Measurements from ENCODE around the gene CD83. TPM values are rescaled to one million over a fixed set of nuclear protein-coding genes. Genes with fewer than 3 reads are reported as not detected.

Gene CD83
- total RNA-seq, 4 donors from 2014 or later: 2.0 to 16.9 (median 7.9) TPM

DNA sequence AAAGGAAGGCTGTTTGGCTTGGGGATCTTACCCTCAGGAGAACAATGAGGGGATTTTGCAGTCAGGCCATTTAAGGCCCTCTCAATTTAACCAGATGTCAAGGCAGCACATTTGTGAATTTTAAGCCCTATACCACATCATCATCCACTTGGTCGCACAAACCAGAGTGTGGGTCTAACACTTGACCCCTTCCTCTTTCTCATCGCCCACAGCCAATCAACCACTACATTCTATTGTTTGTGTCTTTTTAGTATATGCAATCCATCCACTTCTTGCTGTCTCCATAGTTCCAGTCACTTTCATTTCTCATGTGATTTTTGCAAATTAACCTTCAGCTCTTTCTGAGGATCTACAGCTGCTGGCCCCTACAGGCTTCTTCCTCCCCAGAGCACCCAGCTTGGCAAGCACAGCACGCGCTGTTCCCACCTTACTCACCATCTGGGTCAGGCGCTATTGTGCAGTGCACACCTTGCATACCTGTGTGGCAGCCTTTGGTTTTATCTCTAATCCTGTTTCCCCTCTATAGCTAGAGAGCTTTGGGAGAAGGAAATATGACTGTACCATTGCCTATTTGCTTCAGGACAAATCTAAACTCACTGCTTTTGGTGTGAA is 32.3 kb upstream of the CD83 start:
- intact Hi-C loops (cut with DNase I; ENCODE audit: low total_unique reads): no loop called here

DNA sequence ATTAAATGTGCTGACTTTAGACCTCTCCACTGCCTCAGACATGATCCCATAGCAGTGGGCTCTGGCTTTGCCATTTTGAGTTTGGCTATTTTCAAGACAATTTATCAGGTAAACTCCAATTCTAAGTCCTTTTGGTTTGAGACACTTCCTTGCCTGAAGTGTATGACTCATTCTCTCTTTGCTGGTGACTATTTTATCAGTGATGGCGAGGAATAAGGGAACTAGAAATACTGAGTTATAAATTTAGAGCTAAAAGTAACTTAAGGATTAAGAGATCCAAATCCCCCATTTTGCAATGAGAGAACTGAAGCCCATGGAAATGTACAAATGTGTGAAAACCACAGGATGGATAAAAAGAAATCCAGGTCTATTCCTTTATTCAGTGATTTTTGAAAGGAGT is 30.9 kb upstream of the CD83 start:
- no peak for DNase-seq
- no peak overlapping the region for H3K27ac ChIP-seq
- intact Hi-C loops (cut with DNase I; ENCODE audit: low total_unique reads): no loop called here
- no peak overlapping the region for H3K4me3 ChIP-seq
- H3K36me3 ChIP-seq: no peaks in the 10 kb centered on the region
- H3K4me1 ChIP-seq: no peaks in the 10 kb centered on the region
- no peaks in the 10 kb centered on the region for H3K27me3 ChIP-seq
- H3K9me3 ChIP-seq: no peaks in the 10 kb centered on the region
- TF ChIP-seq, protein P1, sequence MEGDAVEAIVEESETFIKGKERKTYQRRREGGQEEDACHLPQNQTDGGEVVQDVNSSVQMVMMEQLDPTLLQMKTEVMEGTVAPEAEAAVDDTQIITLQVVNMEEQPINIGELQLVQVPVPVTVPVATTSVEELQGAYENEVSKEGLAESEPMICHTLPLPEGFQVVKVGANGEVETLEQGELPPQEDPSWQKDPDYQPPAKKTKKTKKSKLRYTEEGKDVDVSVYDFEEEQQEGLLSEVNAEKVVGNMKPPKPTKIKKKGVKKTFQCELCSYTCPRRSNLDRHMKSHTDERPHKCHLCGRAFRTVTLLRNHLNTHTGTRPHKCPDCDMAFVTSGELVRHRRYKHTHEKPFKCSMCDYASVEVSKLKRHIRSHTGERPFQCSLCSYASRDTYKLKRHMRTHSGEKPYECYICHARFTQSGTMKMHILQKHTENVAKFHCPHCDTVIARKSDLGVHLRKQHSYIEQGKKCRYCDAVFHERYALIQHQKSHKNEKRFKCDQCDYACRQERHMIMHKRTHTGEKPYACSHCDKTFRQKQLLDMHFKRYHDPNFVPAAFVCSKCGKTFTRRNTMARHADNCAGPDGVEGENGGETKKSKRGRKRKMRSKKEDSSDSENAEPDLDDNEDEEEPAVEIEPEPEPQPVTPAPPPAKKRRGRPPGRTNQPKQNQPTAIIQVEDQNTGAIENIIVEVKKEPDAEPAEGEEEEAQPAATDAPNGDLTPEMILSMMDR (IDR thresholded peaks at IDR 0.05): no peak
- TF ChIP-seq POLR2A (IDR thresholded peaks at IDR 0.05): no peak

More for the DNA sequence above, 32.3 kb upstream of the CD83 start:
- H3K27ac ChIP-seq: no peak overlapping the region
- TF ChIP-seq, protein P1 (IDR thresholded peaks at IDR 0.05): no peak
- TF ChIP-seq POLR2A (IDR thresholded peaks at IDR 0.05): no peak
- no peak overlapping the region for H3K4me3 ChIP-seq
- no peaks in the 10 kb centered on the region for H3K4me1 ChIP-seq
- no peak for DNase-seq
- no peaks in the 10 kb centered on the region for H3K9me3 ChIP-seq
- no peaks in the 10 kb centered on the region for H3K27me3 ChIP-seq
- no peaks in the 10 kb centered on the region for H3K36me3 ChIP-seq

DNA sequence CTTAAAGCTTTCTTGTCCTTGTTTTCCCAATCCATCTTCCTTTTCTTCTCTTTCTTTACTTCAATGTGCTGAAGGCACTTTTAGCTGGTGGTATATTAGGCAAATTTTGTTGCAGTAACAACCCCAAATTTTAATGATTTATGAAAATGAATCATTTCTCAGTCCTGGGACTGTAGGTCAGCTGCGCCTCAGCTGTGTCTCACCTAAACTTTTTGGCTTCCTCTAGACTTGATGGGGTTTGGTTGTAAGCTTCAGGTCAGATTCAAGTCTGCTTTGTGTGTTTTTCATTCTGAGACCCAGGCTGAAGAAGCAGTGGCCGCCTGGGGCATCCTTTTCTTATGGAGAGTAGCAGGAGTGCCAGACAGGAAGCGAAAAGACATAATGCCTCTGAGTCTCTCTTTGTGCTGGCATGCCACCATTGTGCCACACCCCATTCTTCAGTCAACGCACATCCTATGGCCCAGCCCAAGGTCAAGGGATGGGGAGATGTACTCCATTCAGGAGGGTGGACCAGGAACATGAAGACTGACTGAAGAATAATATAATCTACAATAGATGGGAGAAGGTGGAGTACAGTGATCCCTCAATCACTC is 28.9 kb upstream of the CD83 start:
- DNase-seq: no peak

DNA sequence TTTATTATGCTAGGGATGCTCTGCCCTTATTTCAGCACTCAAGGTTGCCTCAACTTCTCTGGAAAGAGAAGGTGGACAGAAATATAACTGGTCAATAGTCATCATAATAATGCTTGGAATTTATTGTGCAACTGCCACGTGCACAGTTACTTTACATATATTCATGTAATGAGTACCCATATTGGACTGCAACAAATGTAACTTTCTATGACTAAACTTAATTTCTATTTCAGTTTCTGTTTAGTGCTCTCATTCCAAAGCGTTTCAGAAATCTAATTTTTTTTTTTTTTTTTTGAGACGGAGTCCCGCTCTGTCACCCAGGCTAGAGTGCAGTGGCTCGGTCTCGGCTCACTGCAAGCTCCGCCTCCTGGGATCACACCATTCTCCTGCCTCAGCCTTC is 28.3 kb upstream of the CD83 start:
- H3K9me3 ChIP-seq: no peaks in the 10 kb centered on the region
- no peaks in the 10 kb centered on the region for H3K27me3 ChIP-seq
- TF ChIP-seq, protein P1 (IDR thresholded peaks at IDR 0.05): no peak
- TF ChIP-seq POLR2A (IDR thresholded peaks at IDR 0.05): no peak
- no peak for DNase-seq
- no peaks in the 10 kb centered on the region for H3K4me1 ChIP-seq
- H3K27ac ChIP-seq: no peak overlapping the region
- intact Hi-C loops (cut with DNase I; ENCODE audit: low total_unique reads): no loop called here
- H3K36me3 ChIP-seq: no peaks in the 10 kb centered on the region
- H3K4me3 ChIP-seq: no peak overlapping the region

More for the DNA sequence above, 28.9 kb upstream of the CD83 start:
- Histone ChIP-seq H3K4me1 (no peaks in the 10 kb centered on the region), H3K36me3 (no peaks in the 10 kb centered on the region), H3K27me3 (no peaks in the 10 kb centered on the region), H3K9me3 (no peaks in the 10 kb centered on the region), H3K4me3 (no peak overlapping the region), H3K27ac (no peak overlapping the region)
- intact Hi-C loops (cut with DNase I; ENCODE audit: low total_unique reads): no loop called here
- TF ChIP-seq, protein P1 (IDR thresholded peaks at IDR 0.05): no peak
- no peak for TF ChIP-seq POLR2A (IDR thresholded peaks at IDR 0.05)

DNA sequence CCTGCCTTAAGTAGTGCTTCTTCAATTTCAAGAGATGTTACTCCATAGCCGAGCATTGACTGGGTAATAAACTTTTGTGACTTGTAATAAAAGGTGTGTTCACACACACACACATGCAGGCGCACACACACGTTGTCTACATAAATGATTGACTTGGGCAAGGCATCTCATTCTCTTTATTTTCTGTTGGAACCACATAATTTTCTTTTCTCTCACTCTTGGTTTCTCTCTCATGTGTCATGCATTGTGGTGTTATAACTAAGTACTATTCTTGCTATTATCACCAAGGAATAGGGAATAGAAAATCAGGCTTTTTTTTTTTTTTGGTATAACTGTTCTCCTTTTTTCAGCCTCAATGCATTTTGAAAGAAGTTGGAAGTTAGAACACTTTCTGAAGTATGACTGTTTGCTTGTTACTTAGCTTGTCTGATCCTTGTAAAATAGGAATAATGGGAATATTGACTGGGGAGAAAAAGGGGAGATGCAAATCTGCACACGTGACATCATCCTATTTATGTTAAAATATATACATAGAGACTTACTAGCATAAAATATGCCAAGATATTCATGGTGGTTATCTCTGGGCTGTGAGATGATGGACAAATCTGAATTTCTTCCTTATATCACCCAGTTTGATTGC is 26.1 kb upstream of the CD83 start:
- TF ChIP-seq, protein P1 (IDR thresholded peaks at IDR 0.05): no peak
- TF ChIP-seq POLR2A (IDR thresholded peaks at IDR 0.05): no peak

More for the DNA sequence above, 26.1 kb upstream of the CD83 start:
- intact Hi-C loops (cut with DNase I; ENCODE audit: low total_unique reads): no loop called here
- no peaks in the 10 kb centered on the region for H3K36me3 ChIP-seq
- no peaks in the 10 kb centered on the region for H3K4me1 ChIP-seq
- no peaks in the 10 kb centered on the region for H3K27me3 ChIP-seq
- H3K4me3 ChIP-seq: no peak overlapping the region
- no peak overlapping the region for H3K27ac ChIP-seq
- no peaks in the 10 kb centered on the region for H3K9me3 ChIP-seq
- DNase-seq: no peak

Measured in uterus (tissue), 4 donors.